Measurements from ENCODE around the gene ACTR3C. TPM values are rescaled to one million over a fixed set of nuclear protein-coding genes. Genes with fewer than 3 reads are reported as not detected.

Gene ACTR3C
- total and polyA plus RNA-seq, 10 of the 15 experiments (the other 5 are each of a cell fraction or from before 2014, with no cell fraction given) = 2.0 to 10.2 (median 6.3) TPM

DNA sequence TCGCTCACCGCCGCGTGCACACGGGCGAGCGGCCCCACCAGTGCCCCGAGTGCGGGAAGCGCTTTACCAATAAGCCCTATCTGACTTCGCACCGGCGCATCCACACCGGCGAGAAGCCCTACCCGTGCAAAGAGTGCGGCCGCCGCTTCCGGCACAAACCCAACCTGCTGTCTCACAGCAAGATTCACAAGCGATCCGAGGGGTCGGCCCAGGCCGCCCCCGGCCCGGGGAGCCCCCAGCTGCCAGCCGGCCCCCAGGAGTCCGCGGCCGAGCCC is 48.6 kb upstream of the ACTR3C start:
- H3K4me2 ChIP-seq (ENCODE audit: control insufficient read depth, insufficient read depth) = no peak overlapping the region
- peaks cover 37% of the 10 kb centered on the region for H3K4me1 ChIP-seq (ENCODE audit: control insufficient read depth, insufficient read depth, low read length)
- in situ Hi-C loops (cut with MboI) (no loop called here), intact Hi-C loops (cut with micrococcal nuclease; ENCODE audit: unreplicated experiment) (no loop called here)
- SMC1A ChIA-PET (ENCODE audit: uncharacterized antibody, unreplicated experiment) = no interaction called here
- RAD21 ChIA-PET (ENCODE audit: unreplicated experiment) = no interaction called here
- H4K20me1 ChIP-seq (ENCODE audit: control insufficient read depth, insufficient read depth) = no peaks in the 10 kb centered on the region; the same call in 1 of the 2 replicates
- TF ChIP-seq CHD4 (IDR thresholded peaks at IDR 0.05) (no peak), BCL11A (IDR thresholded peaks at IDR 0.05; ENCODE audit: low read depth, low read length) (no peak), SREBF2 (IDR thresholded peaks at IDR 0.05; ENCODE audit: low read length) (no peak), NRF1 (conservative IDR thresholded peaks at IDR 0.05; ENCODE audit: low read depth, low read length) (no peak)
- TF ChIP-seq, protein P1, sequence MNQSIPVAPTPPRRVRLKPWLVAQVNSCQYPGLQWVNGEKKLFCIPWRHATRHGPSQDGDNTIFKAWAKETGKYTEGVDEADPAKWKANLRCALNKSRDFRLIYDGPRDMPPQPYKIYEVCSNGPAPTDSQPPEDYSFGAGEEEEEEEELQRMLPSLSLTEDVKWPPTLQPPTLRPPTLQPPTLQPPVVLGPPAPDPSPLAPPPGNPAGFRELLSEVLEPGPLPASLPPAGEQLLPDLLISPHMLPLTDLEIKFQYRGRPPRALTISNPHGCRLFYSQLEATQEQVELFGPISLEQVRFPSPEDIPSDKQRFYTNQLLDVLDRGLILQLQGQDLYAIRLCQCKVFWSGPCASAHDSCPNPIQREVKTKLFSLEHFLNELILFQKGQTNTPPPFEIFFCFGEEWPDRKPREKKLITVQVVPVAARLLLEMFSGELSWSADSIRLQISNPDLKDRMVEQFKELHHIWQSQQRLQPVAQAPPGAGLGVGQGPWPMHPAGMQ (IDR thresholded peaks at IDR 0.05; ENCODE audit: borderline replicate concordance) = no peak
- TF ChIP-seq, protein P2, sequence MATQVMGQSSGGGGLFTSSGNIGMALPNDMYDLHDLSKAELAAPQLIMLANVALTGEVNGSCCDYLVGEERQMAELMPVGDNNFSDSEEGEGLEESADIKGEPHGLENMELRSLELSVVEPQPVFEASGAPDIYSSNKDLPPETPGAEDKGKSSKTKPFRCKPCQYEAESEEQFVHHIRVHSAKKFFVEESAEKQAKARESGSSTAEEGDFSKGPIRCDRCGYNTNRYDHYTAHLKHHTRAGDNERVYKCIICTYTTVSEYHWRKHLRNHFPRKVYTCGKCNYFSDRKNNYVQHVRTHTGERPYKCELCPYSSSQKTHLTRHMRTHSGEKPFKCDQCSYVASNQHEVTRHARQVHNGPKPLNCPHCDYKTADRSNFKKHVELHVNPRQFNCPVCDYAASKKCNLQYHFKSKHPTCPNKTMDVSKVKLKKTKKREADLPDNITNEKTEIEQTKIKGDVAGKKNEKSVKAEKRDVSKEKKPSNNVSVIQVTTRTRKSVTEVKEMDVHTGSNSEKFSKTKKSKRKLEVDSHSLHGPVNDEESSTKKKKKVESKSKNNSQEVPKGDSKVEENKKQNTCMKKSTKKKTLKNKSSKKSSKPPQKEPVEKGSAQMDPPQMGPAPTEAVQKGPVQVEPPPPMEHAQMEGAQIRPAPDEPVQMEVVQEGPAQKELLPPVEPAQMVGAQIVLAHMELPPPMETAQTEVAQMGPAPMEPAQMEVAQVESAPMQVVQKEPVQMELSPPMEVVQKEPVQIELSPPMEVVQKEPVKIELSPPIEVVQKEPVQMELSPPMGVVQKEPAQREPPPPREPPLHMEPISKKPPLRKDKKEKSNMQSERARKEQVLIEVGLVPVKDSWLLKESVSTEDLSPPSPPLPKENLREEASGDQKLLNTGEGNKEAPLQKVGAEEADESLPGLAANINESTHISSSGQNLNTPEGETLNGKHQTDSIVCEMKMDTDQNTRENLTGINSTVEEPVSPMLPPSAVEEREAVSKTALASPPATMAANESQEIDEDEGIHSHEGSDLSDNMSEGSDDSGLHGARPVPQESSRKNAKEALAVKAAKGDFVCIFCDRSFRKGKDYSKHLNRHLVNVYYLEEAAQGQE (IDR thresholded peaks at IDR 0.05; ENCODE audit: low read depth, low read length) = no peak
- no TSS peak for BruUV-seq (replicated peaks)
- no peak overlapping the region for H2AFZ ChIP-seq (ENCODE audit: control insufficient read depth, low read depth, low read length)
- ATAC-seq = no peak
- no peak overlapping the region for H3K4me3 ChIP-seq
- CTCF ChIA-PET = interaction anchor here (7.7 kb wide), 1 partner anchor 33 kb away, joined by 70 read pairs; a partner anchor contains a TSS
- no peaks in the 10 kb centered on the region for H3K27me3 ChIP-seq (replicated peaks in 1 of 2; ENCODE audit: control insufficient read depth in 2 of 2, insufficient read depth in 2 of 2, low read length in 1 of 2)
- H3K9ac ChIP-seq (ENCODE audit: control insufficient read depth, insufficient read depth, low read length) = no peak overlapping the region
- POLR2A ChIA-PET = interaction anchor here (3.0 kb wide), 1 partner anchor 12 kb away, joined by 10 read pairs; no protein-coding TSS in a partner anchor
- H3K36me3 ChIP-seq (ENCODE audit: control insufficient read depth in 2 of 2, insufficient read depth in 2 of 2, low read length in 1 of 2) = peaks cover 17 to 20% of the 10 kb centered on the region in 2 experiments
- H3K27ac ChIP-seq (ENCODE audit: control insufficient read depth, insufficient read depth) = no peak overlapping the region
- no peak for DNase-seq (ENCODE audit: low read depth, low spot score)
- H3K79me2 ChIP-seq (ENCODE audit: control insufficient read depth, insufficient read depth, low read length) = peaks cover 69% of the 10 kb centered on the region
- FAIRE-seq = no peak
- WGBS (ENCODE audit: insufficient coverage, insufficient replicate concordance, low lambda C conversion rate, missing lambda C conversion rate) = 98% methylated on average over 15 of the region's 30 CpGs
- no peaks in the 10 kb centered on the region for H3K9me3 ChIP-seq (replicated peaks; ENCODE audit: control insufficient read depth, insufficient read depth, low read length)
